BE2C (cell line): Measurements from ENCODE around the gene YWHAB.
A peak's percentile ranks its signal among the peaks of the same experiment; 100 is the strongest.

Experiments
- DNase-seq: peaks from one replicate; pipeline ENCODE4 v3.0.0-alpha.2; 2020
- H3K27me3 ChIP-seq: fragments of 250-450 bp; sonication (Bioruptor Pico); 2 replicates; pipeline ENCODE4 v1.5.1; 2020; ENCODE audit warnings: mild to moderate bottlenecking
- H3K36me3 ChIP-seq: fragments of 250-450 bp; sonication (Bioruptor Pico); 2 replicates; pipeline ENCODE4 v1.5.1; 2020; ENCODE audit warnings: mild to moderate bottlenecking
- H3K4me1 ChIP-seq: fragments of 250-450 bp; sonication (Bioruptor Pico); 2 replicates; pipeline ENCODE4 v1.5.1; 2020
- H3K4me3 ChIP-seq: 2 replicates; pipeline ENCODE4 v1.5.1; 2011; ENCODE audit warnings: low read depth, low read length
- H3K9me3 ChIP-seq: fragments of 250-450 bp; sonication (Bioruptor Pico); 2 replicates; pipeline ENCODE4 v1.5.1; 2020
- CTCF ChIP-seq: IDR thresholded peaks from 2 replicates; pipeline ENCODE4 v1.5.1; 2012; ENCODE audit warnings: mild to moderate bottlenecking, low read depth, low read length

The YWHAB gene

GRCh38 chr20:44897133-44897532, 11.6 kb downstream of the YWHAB start:
- Histone ChIP-seq H3K36me3 (peaks cover 22% of the 10 kb centered on the region), H3K4me3 (no peak overlapping the region), H3K27me3 (no peaks in the 10 kb centered on the region), H3K4me1 (no peaks in the 10 kb centered on the region), H3K9me3 (no peaks in the 10 kb centered on the region)
- no peak for DNase-seq
- TF ChIP-seq CTCF: no peak

- DNase-seq: no peak
- Histone ChIP-seq H3K36me3 (peaks cover 50% of the 10 kb centered on the region), H3K4me1 (no peaks in the 10 kb centered on the region), H3K27me3 (no peaks in the 10 kb centered on the region), H3K4me3 (no peak overlapping the region), H3K9me3 (no peaks in the 10 kb centered on the region)
- no peak for TF ChIP-seq CTCF
Observed at GRCh38 chr20:44900231-44900854, 14.8 kb downstream of the YWHAB start.

- no peaks in the 10 kb centered on the region for H3K4me1 ChIP-seq
- no peaks in the 10 kb centered on the region for H3K9me3 ChIP-seq
- H3K27me3 ChIP-seq: no peaks in the 10 kb centered on the region
- no peak for TF ChIP-seq CTCF
- DNase-seq: no peak
- no peak overlapping the region for H3K4me3 ChIP-seq
- H3K36me3 ChIP-seq: peaks cover 62% of the 10 kb centered on the region
Observed at GRCh38 chr20:44901974-44902373, 16.5 kb downstream of the YWHAB start.

- Histone ChIP-seq H3K4me3 (no peak overlapping the region), H3K36me3 (peaks cover 64% of the 10 kb centered on the region), H3K9me3 (no peaks in the 10 kb centered on the region), H3K4me1 (no peaks in the 10 kb centered on the region), H3K27me3 (no peaks in the 10 kb centered on the region)
- DNase-seq: no peak
- no peak for TF ChIP-seq CTCF
Observed at GRCh38 chr20:44904377-44904776, 18.9 kb downstream of the YWHAB start.

- Histone ChIP-seq H3K36me3 (peaks cover 31% of the 10 kb centered on the region), H3K4me1 (no peaks in the 10 kb centered on the region), H3K4me3 (peak overlapping the region; percentile 69), H3K27me3 (no peaks in the 10 kb centered on the region), H3K9me3 (no peaks in the 10 kb centered on the region)
- DNase-seq: no peak
- TF ChIP-seq CTCF: no peak
Observed at GRCh38 chr20:44908987-44909871, 23.7 kb downstream of the YWHAB start.
